GM21390 (cell line): Measurements from ENCODE around the gene RPP14.
"Not testable (repeated sequence)": the region's sequence is repeated elsewhere in the genome, so short reads cannot be mapped to it uniquely, and the experiment has no call there.

Source experiments
- ATAC-seq: cut with Tn5 transposase; IDR thresholded peaks from one replicate; pipeline ENCODE4 v1.9.1; 2021; ENCODE audit not compliant: unreplicated experiment

RPP14 gene

GRCh38 chr3:58329922-58330413 is 23.9 kb downstream of the RPP14 start:
- no peak for ATAC-seq

GRCh38 chr3:58331593-58332152 is 25.6 kb downstream of the RPP14 start:
- no peak for ATAC-seq

GRCh38 chr3:58332575-58333188 is 26.6 kb downstream of the RPP14 start, which contains the start of gene PXK:
TSS of gene PXK (plus strand) at chr3:58332892. CDS start at chr3:58332989, 97 bp downstream.
- ATAC-seq, result peak; percentile 91

- ATAC-seq, result peak; percentile 34
Measured at GRCh38 chr3:58333206-58334012, 27.4 kb downstream of the RPP14 start.

GRCh38 chr3:58334013-58334321 is 27.9 kb downstream of the RPP14 start:
- no peak for ATAC-seq

- no peak for ATAC-seq
Measured at GRCh38 chr3:58334506-58334884, 28.4 kb downstream of the RPP14 start.

- no peak for ATAC-seq
Measured at GRCh38 chr3:58335652-58335947, 29.6 kb downstream of the RPP14 start.

GRCh38 chr3:58336135-58336882 is 30.3 kb downstream of the RPP14 start:
- no peak for ATAC-seq

GRCh38 chr3:58337190-58337589 is 31.1 kb downstream of the RPP14 start:
- no peak for ATAC-seq

GRCh38 chr3:58339146-58339545 is 33.1 kb downstream of the RPP14 start:
- not testable (repeated sequence) for ATAC-seq

GRCh38 chr3:58340594-58341244 is 34.7 kb downstream of the RPP14 start:
- no peak for ATAC-seq

GRCh38 chr3:58341376-58341775 is 35.3 kb downstream of the RPP14 start:
- ATAC-seq, result no peak

- no peak for ATAC-seq
Measured at GRCh38 chr3:58342676-58343075, 36.6 kb downstream of the RPP14 start.

GRCh38 chr3:58345457-58345856 is 39.4 kb downstream of the RPP14 start:
- no peak for ATAC-seq

GRCh38 chr3:58346368-58346767 is 40.3 kb downstream of the RPP14 start:
- no peak for ATAC-seq

- no peak for ATAC-seq
Measured at GRCh38 chr3:58347984-58348383, 41.9 kb downstream of the RPP14 start.

- peak; percentile 88 for ATAC-seq
Measured at GRCh38 chr3:58349792-58350626, 44.0 kb downstream of the RPP14 start.

GRCh38 chr3:58350627-58351013 is 44.6 kb downstream of the RPP14 start:
- no peak for ATAC-seq

- no peak for ATAC-seq
Measured at GRCh38 chr3:58351920-58352319, 45.9 kb downstream of the RPP14 start.

- ATAC-seq, result no peak
Measured at GRCh38 chr3:58352626-58353025, 46.6 kb downstream of the RPP14 start.
